BLaER1 treated with 17β-estradiol and CSF1 and Interleukin-3, amounts not matched to agents 10 nM and 100 nM (cell line): ENCODE measurements around the gene FSD1L.
"Not testable (repeated sequence)": the region's sequence is repeated elsewhere in the genome, so short reads cannot be mapped to it uniquely, and the experiment has no call there.

Experiments
- H3K27ac ChIP-seq, 11 experiments: shearing (Covaris generic); formaldehyde crosslinking; 2 replicates each; pipeline ENCODE4 v1.8.1; 2022
- H3K27me3 ChIP-seq, 11 experiments: shearing (Covaris generic); formaldehyde crosslinking; 2 replicates each; pipeline ENCODE4 v1.8.1; 2022
- H3K36me3 ChIP-seq, 11 experiments: shearing (Covaris generic); formaldehyde crosslinking; 2 replicates each; pipeline ENCODE4 v1.8.1; 2022
- H3K4me1 ChIP-seq, 10 experiments: shearing (Covaris generic); formaldehyde crosslinking; 2 replicates each; pipeline ENCODE4 v1.8.1; 2022
- H3K4me2 ChIP-seq, 11 experiments: shearing (Covaris generic); formaldehyde crosslinking; 2 replicates each; pipeline ENCODE4 v1.8.1; 2022
- H3K4me3 ChIP-seq, 10 experiments: shearing (Covaris generic); formaldehyde crosslinking; 2 replicates each; pipeline ENCODE4 v1.8.1; 2022
- H3K9ac ChIP-seq, 11 experiments: shearing (Covaris generic); formaldehyde crosslinking; 2 replicates each; pipeline ENCODE4 v1.8.1; 2022
- H3K9me3 ChIP-seq, 11 experiments: shearing (Covaris generic); formaldehyde crosslinking; replicated peaks in 1 of 11; 2 replicates each; pipeline ENCODE4 v1.8.1; 2022
- H4K20me1 ChIP-seq, 11 experiments: shearing (Covaris generic); formaldehyde crosslinking; 2 replicates each; pipeline ENCODE4 v1.8.1; 2022
- Cebpa-rat ChIP-seq, 11 experiments: shearing (Covaris generic); IDR thresholded peaks; 2 replicates each; pipeline ENCODE4 v1.8.1; 2022

FSD1L gene

DNA sequence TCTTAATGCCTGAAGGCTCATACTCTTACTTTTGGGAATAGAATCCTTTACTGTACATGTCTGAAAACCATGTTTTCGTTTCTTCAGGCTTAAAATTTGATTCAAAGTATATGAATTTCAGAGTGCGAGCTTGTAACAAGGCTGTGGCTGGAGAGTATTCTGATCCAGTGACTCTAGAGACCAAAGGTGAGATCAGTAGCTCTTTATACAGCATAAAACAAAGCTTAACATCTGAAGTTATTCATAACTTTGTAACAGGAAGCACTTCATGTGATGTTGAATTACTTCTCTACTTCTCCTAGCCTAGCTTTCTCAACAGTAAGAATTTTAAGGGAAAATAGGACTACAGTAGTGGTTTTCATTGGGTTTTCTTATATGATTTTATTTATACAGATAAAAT lies 60.7 kb downstream of the FSD1L start:
- Histone ChIP-seq H3K36me3 (peaks cover 3 to 31% (median 9%) of the 10 kb centered on the region in 11 experiments; a peak in 15 of 22 replicates), H3K9me3 (no peaks in the 10 kb centered on the region), H3K4me1 (peaks cover 0 to 72% (median 3%) of the 10 kb centered on the region in 10 experiments; a peak in 11 of 20 replicates)

DNA sequence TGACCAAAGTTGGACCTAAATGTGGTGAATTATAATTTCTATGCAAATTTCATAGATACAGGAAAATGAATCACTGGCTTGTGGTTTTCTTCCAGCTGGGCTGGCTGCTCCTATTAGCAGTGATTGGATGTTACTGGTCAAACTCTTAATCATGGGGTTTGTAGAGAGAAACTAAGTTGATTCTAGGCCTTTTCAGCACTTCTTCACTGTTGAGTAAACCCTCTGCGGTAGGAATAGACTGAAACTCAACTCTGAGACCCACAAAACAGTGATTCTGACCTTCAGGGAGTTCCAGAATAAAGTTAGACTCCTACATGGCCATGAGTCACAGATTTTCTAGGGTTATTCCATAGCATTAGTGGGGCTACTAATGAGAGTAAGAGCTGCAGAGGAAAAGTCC lies 62.2 kb downstream of the FSD1L start:
- Histone ChIP-seq H3K9ac (no peak overlapping the region), H3K4me3 (no peak overlapping the region), H3K9me3 (peaks cover 0 to 5% (median 0%) of the 10 kb centered on the region in 11 experiments; a peak in 4 of 22 replicates), H3K4me2 (peak overlapping the region in 4 of 11 experiments; percentile 54 to 83 (median 69); a peak in 8 of 22 replicates), H3K27ac (peak overlapping the region in 4 of 11 experiments; percentile 51 to 70 (median 61); a peak in 6 of 22 replicates), H3K4me1 (peaks cover 0 to 60% (median 3%) of the 10 kb centered on the region in 10 experiments; a peak in 11 of 20 replicates), H3K27me3 (no peaks in the 10 kb centered on the region), H3K36me3 (peaks cover 8 to 39% (median 16%) of the 10 kb centered on the region in 11 experiments; a peak in 19 of 22 replicates), H4K20me1 (no peaks in the 10 kb centered on the region)
- TF ChIP-seq Cebpa-rat (IDR thresholded peaks at IDR 0.05) = no peak

More for the DNA sequence above, 60.7 kb downstream of the FSD1L start:
- no peaks in the 10 kb centered on the region for H4K20me1 ChIP-seq
- H3K27me3 ChIP-seq = no peaks in the 10 kb centered on the region
- H3K4me3 ChIP-seq = no peak overlapping the region
- peak overlapping the region in 2 of 11 experiments; percentile 64 to 83; a peak in 4 of 22 replicates for H3K4me2 ChIP-seq
- no peak for TF ChIP-seq Cebpa-rat (IDR thresholded peaks at IDR 0.05)
- peak overlapping the region in 1 of 11 experiments; percentile 18; a peak in 1 of 22 replicates for H3K27ac ChIP-seq
- H3K9ac ChIP-seq = no peak overlapping the region

DNA sequence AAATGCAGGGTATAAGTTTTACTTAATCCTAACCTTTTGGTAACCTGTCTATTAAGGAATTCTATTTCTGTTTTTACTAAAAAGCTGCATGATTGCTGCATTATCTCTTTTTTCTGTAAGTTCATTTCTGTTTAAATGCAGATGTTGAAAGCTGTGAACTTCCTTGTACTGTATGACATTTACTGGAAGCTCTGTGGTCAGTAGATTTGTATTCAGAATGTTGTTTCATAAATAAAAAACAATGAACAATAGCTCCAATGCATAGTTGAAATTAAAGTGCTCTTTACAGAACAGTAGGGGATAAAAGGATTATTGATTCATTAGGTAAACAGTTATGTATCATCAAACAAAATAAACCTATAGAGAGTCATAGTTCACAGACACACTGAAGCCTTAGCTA lies 63.6 kb downstream of the FSD1L start:
- H3K9ac ChIP-seq = peak overlapping the region in 1 of 11 experiments; percentile 41; a peak in 2 of 22 replicates
- H3K27ac ChIP-seq = peak overlapping the region in 3 of 11 experiments; percentile 54 to 68 (median 64); a peak in 5 of 22 replicates
- H3K9me3 ChIP-seq = peaks cover 0 to 17% (median 0%) of the 10 kb centered on the region in 11 experiments; a peak in 6 of 22 replicates
- peak overlapping the region in 3 of 11 experiments; percentile 64 to 83 (median 74); a peak in 5 of 22 replicates for H3K4me2 ChIP-seq
- H3K27me3 ChIP-seq = no peaks in the 10 kb centered on the region
- peaks cover 0 to 60% (median 3%) of the 10 kb centered on the region in 10 experiments; a peak in 11 of 20 replicates for H3K4me1 ChIP-seq
- H4K20me1 ChIP-seq = no peaks in the 10 kb centered on the region
- H3K36me3 ChIP-seq = peaks cover 22 to 51% (median 28%) of the 10 kb centered on the region in 11 experiments
- TF ChIP-seq Cebpa-rat (IDR thresholded peaks at IDR 0.05) = no peak
- H3K4me3 ChIP-seq = no peak overlapping the region

DNA sequence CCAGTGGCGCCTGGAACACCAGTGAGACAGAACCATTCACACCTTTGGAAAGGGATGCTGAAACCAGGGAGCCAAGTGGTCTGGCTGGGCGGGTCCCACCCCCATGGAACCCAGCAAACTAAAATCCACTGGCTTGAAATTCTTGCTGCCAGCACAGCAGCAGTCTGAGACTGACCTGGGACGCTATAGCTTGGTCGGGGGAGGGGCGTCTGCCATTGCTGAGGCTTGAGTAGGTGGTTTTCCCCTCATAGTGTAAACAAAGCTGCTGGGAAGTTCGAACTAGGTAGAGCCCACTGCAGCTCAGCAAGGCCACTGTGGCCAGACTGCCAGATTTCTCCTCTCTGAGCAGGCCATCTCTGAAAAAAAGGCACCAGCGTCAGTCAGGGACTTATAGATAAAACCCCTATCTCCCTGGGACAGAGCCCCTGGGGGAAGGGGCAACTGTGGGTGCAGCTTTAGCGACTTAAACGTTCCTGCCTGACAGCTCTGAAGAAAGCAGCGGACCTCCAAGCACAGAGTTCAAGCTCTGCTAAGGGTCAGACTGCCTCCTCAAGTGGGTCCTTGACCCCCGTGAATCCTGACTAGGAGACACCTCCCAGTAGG lies 68.1 kb downstream of the FSD1L start:
- Histone ChIP-seq H3K27me3 (no peaks in the 10 kb centered on the region), H3K27ac (no peak overlapping the region)
- TF ChIP-seq Cebpa-rat (IDR thresholded peaks at IDR 0.05) = no peak

DNA sequence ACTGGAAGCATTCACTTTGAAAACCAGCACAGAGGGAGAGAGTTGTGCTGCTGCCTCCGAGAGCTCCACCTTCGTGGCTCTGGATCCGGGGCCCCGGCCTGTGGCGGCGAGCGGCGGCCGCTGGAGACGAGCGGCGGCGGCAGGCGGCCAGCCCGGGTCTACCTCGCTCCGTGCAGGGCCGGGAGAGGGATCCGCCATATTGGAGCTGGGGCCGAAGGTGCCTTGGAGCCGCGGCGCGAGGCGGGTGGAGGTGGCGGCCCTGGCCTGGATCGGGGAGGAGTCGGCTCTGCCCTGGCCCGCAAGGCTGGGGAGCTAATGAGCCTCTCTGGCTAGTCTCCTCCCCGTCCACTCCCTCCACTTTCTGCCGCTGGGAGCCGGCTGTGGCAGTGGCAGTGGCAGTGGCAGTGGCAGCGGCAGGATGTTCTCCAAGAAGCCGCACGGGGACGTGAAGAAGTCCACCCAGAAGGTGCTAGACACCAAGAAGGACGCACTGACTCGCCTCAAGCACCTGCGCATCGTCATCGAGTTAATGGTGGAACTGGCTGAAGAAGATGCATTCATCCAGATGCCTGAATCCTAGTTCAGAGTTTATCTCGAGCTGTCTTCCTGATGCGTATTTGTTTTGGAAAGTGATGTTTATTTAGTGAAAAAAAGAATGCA lies 72.0 kb downstream of the FSD1L start:
- Histone ChIP-seq H3K36me3 (peaks cover 16 to 30% (median 20%) of the 10 kb centered on the region in 11 experiments), H3K27ac (peak overlapping the region in 10 of 11 experiments; percentile 48 to 70 (median 58); a peak in 12 of 22 replicates), H3K9ac (peak overlapping the region; percentile 55 to 75 (median 70); a peak in 16 of 22 replicates), H3K4me3 (peak overlapping the region; percentile 40 to 64 (median 52); a peak in 19 of 20 replicates), H3K9me3 (peaks cover 0 to 16% (median 0%) of the 10 kb centered on the region in 11 experiments; a peak in 6 of 22 replicates)
- not testable (repeated sequence) for H3K4me2 ChIP-seq, H3K27me3 ChIP-seq, H4K20me1 ChIP-seq, H3K4me1 ChIP-seq

More for the DNA sequence above, 68.1 kb downstream of the FSD1L start:
- Histone ChIP-seq H3K36me3 (peaks cover 20 to 51% (median 25%) of the 10 kb centered on the region in 11 experiments), H3K9ac (no peak overlapping the region), H3K9me3 (peaks cover 0 to 20% (median 0%) of the 10 kb centered on the region in 11 experiments; a peak in 6 of 22 replicates), H3K4me3 (no peak overlapping the region), H4K20me1 (no peaks in the 10 kb centered on the region), H3K4me1 (peaks cover 0 to 20% (median 0%) of the 10 kb centered on the region in 10 experiments; a peak in 6 of 20 replicates), H3K4me2 (no peak overlapping the region)

DNA sequence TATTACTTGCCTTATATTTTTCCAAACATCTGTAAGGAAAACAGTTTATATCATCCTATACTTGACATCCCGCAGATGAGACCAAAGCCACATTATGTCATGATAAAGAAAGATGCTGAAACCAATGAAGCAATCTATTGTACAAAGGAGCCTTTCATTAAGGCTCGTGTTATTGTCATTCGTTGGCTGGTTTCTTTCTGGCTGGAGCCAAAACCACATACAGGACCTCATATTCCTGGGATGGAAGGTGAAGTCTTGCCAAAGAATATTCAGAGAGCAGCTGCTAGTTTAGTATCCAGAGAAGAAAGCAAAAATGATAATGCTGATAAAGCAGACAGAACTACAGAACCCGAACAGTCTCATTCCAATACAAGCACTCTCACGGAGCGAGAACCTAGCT lies 73.2 kb downstream of the FSD1L start:
- not testable (repeated sequence) for H3K4me1 ChIP-seq, H4K20me1 ChIP-seq, H3K27ac ChIP-seq, H3K27me3 ChIP-seq, H3K9ac ChIP-seq, H3K4me3 ChIP-seq, H3K9me3 ChIP-seq, H3K4me2 ChIP-seq
- H3K36me3 ChIP-seq = peaks cover 5 to 18% (median 8%) of the 10 kb centered on the region in 11 experiments; a peak in 19 of 22 replicates

DNA sequence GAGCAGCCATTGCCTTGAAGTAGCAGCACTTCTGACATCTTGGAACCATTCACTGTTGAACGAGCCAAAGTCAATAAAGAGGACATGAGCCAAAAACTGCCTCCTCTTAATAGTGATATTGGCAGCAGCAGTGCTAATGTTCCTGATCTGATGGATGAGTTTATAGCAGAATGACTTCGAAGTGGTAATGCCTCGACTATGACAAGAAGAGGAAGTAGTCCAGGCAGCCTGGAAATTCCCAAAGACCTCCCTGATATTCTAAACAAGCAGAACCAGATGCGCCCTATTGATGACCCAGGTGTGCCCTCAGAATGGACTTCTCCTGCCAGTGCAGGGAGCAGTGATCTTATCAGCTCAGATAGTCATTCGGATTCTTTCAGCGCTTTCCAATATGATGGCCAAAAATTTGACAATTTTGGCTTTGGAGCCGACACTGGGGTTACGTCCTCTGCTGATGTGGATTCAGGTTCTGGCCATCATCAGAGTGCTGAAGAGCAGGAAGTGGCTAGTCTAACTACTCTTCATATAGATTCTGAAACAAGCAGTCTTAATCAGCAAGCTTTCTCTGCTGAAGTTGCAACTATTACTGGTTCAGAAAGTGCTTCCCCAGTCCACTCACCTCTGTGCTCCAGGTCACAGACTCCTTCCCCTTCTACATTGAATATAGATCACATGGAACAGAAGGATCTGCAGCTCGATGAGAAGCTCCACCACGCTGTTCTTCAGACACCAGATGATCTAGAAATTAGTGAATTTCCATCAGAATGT lies 75.0 kb downstream of the FSD1L start:
- not testable (repeated sequence) for H3K36me3 ChIP-seq, H3K9ac ChIP-seq, H3K4me1 ChIP-seq, H3K4me3 ChIP-seq, H3K4me2 ChIP-seq, H3K9me3 ChIP-seq, H4K20me1 ChIP-seq, H3K27me3 ChIP-seq, H3K27ac ChIP-seq

DNA sequence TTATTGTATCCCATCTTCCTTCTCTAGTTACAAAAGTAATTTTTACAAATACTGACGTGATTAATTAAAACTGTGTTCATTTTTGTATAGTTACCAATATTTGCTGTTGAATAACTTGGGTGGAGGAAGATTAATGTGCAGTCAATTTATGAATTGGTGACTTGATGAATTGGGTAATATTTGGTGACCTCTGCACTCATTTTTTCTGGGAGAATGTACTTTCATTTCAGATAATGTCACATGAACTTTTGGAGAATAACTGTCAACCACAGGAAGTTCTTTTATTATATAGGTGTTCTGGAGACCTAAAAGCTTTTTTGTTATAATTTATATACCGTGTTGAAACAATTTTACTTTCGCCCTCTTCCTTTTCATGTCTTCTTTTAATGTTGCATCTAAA lies 83.7 kb downstream of the FSD1L start:
- no peak overlapping the region for H3K9ac ChIP-seq
- no peak overlapping the region for H3K4me2 ChIP-seq
- H3K4me3 ChIP-seq = no peak overlapping the region
- peaks cover 7 to 19% (median 10%) of the 10 kb centered on the region in 11 experiments; a peak in 21 of 22 replicates for H3K9me3 ChIP-seq
- H4K20me1 ChIP-seq = no peaks in the 10 kb centered on the region
- H3K27me3 ChIP-seq = no peaks in the 10 kb centered on the region
- no peak overlapping the region for H3K27ac ChIP-seq
- H3K36me3 ChIP-seq = peaks cover 0 to 48% (median 17%) of the 10 kb centered on the region in 11 experiments; a peak in 13 of 22 replicates
- TF ChIP-seq Cebpa-rat (IDR thresholded peaks at IDR 0.05) = no peak
- peaks cover 0 to 4% (median 0%) of the 10 kb centered on the region in 10 experiments; a peak in 1 of 20 replicates for H3K4me1 ChIP-seq
